H1 (cell line): Measurements from ENCODE around the gene GZF1. TPM values are rescaled to one million over a fixed set of nuclear protein-coding genes. Genes with fewer than 3 reads are reported as not detected.

Source experiments
- CTCF ChIA-PET: fragments of 300-600 bp; sonication (Branson Sonifier 250); formaldehyde crosslinking; loops from one replicate; lab custom pipeline; 2021; ENCODE audit not compliant: partially characterized antibody; lab: Charles Lee
- POLR2A ChIA-PET: fragments of 300-600 bp; sonication (Branson Sonifier 250); formaldehyde crosslinking; loops from one replicate; lab custom pipeline; 2021; ENCODE audit warnings: inconsistent platforms; ENCODE audit not compliant: partially characterized antibody; lab: Charles Lee
- DNase-seq, 2 experiments: peaks; one replicate each; pipeline versions ENCODE4 v3.0.0 to v3.0.0-alpha.2; 2010 to 2022; ENCODE audit warnings: low spot score in 2 of 2, low read depth in 1 of 2, mixed read lengths in 1 of 2
- FAIRE-seq: peaks from 2 replicates; lab custom pipeline; 2011; peaks lifted over from hg19 to GRCh38; lab: Jason Lieb, UNC
- H2AFZ ChIP-seq: 2 replicates; pipeline ENCODE4 v1.8.1; 2012; ENCODE audit warnings: low read length, inconsistent platforms
- H2AK5ac ChIP-seq: 2 replicates; pipeline ENCODE4 v1.6.1; 2013; ENCODE audit warnings: low read depth, low read length
- H2BK120ac ChIP-seq: replicated peaks from 2 replicates; pipeline ENCODE3; 2013; ENCODE audit warnings: low read depth, low read length, inconsistent platforms
- H2BK12ac ChIP-seq: 2 replicates; pipeline ENCODE4 v1.6.1; 2013; ENCODE audit warnings: low read depth, low read length
- H2BK15ac ChIP-seq: 2 replicates; pipeline ENCODE4 v1.6.1; 2013; ENCODE audit warnings: low read length
- H2BK20ac ChIP-seq: 2 replicates; pipeline ENCODE4 v1.6.1; 2013; ENCODE audit warnings: low read length
- H2BK5ac ChIP-seq: 2 replicates; pipeline ENCODE4 v1.6.1; 2013; ENCODE audit warnings: low read depth, low read length
- H3K14ac ChIP-seq: 2 replicates; pipeline ENCODE4 v1.6.1; 2013; ENCODE audit warnings: inconsistent platforms; ENCODE audit not compliant: insufficient read length
- H3K18ac ChIP-seq: 2 replicates; pipeline ENCODE4 v1.6.1; 2013; ENCODE audit warnings: low read length; ENCODE audit errors: extremely low read depth
- H3K23ac ChIP-seq: 2 replicates; pipeline ENCODE4 v1.6.1; 2013; ENCODE audit warnings: inconsistent platforms; ENCODE audit not compliant: insufficient read length
- H3K23me2 ChIP-seq: 2 replicates; pipeline ENCODE4 v1.6.1; 2013; ENCODE audit warnings: low read depth, low read length
- H3K27ac ChIP-seq: 2 replicates; pipeline ENCODE4 v1.6.1; 2011; ENCODE audit warnings: low read depth, low read length, inconsistent platforms
- H3K27me3 ChIP-seq, 4 experiments: replicated peaks in 1 of 4; 1 replicate in 1 of 4; 2 replicates in 3 of 4; pipeline versions ENCODE4 v1.6.1 to v1.8.1; 2011 to 2013; ENCODE audit warnings: low read length in 3 of 4, mild to moderate bottlenecking in 3 of 4, inconsistent platforms in 2 of 4, mixed read lengths in 2 of 4, moderate library complexity in 1 of 4; ENCODE audit not compliant: control insufficient read depth in 3 of 4, insufficient read depth in 3 of 4; ENCODE audit errors: extremely low read depth in 1 of 4
- H3K36me3 ChIP-seq, 4 experiments: 2 replicates each; pipeline versions ENCODE4 v1.6.1 to v1.8.1; 2011 to 2013; ENCODE audit warnings: mild to moderate bottlenecking in 4 of 4, low read length in 3 of 4, moderate library complexity in 2 of 4, control low read depth in 1 of 4, inconsistent platforms in 1 of 4; ENCODE audit not compliant: insufficient read depth in 4 of 4, control insufficient read depth in 2 of 4
- H3K4ac ChIP-seq: replicated peaks from 2 replicates; pipeline ENCODE3; 2013; ENCODE audit warnings: low read length, low read depth, mixed read lengths, inconsistent platforms; ENCODE audit not compliant: insufficient read length
- H3K4me1 ChIP-seq, 4 experiments: replicated peaks in 1 of 4; 1 replicate in 1 of 4; 2 replicates in 3 of 4; pipeline versions ENCODE4 v1.6.1 to v1.8.1; 2011 to 2013; ENCODE audit warnings: low read length in 3 of 4, inconsistent platforms in 2 of 4, mixed read lengths in 1 of 4; ENCODE audit not compliant: insufficient read depth in 4 of 4, control insufficient read depth in 3 of 4
- H3K4me2 ChIP-seq, 2 experiments: 2 replicates each; pipeline versions ENCODE4 v1.6.1 to v1.8.1; 2011 to 2013; ENCODE audit warnings: low read depth in 2 of 2, low read length in 2 of 2, control low read depth in 1 of 2, inconsistent platforms in 1 of 2, mild to moderate bottlenecking in 1 of 2; ENCODE audit not compliant: insufficient read depth in 1 of 2
- H3K4me3 ChIP-seq, 4 experiments: fragments of 200-600, 300-600 bp in 1 of 4; sonication (generic), shearing (Covaris generic), sonication (Bioruptor Twin) in 1 of 4; 2 replicates each; pipeline versions ENCODE4 v1.5.1 to v1.8.1; 2011 to 2016; ENCODE audit warnings: low read length in 4 of 4, low read depth in 3 of 4, control low read depth in 2 of 4, inconsistent platforms in 2 of 4, mild to moderate bottlenecking in 2 of 4, mixed read lengths in 1 of 4, moderate library complexity in 1 of 4; ENCODE audit not compliant: insufficient read depth in 2 of 4; ENCODE audit errors: extremely low read depth in 1 of 4
- H3K56ac ChIP-seq: replicated peaks from 2 replicates; pipeline ENCODE3; 2013; ENCODE audit warnings: low read depth, mild to moderate bottlenecking, mixed read lengths, low read length, inconsistent platforms; ENCODE audit not compliant: insufficient read length
- H3K79me1 ChIP-seq: 2 replicates; pipeline ENCODE4 v1.6.1; 2013; ENCODE audit warnings: low read depth, low read length, control low read depth
- H3K79me2 ChIP-seq, 2 experiments: 2 replicates each; pipeline versions ENCODE4 v1.6.1 to v1.8.1; 2012 to 2013; ENCODE audit warnings: low read length in 2 of 2, mild to moderate bottlenecking in 2 of 2, inconsistent platforms in 1 of 2; ENCODE audit not compliant: insufficient read depth in 2 of 2, control insufficient read depth in 1 of 2
- H3K9ac ChIP-seq, 4 experiments: replicated peaks in 1 of 4; 1 replicate in 1 of 4; 2 replicates in 3 of 4; pipeline versions ENCODE4 v1.6.1 to v1.8.1; 2011 to 2013; ENCODE audit warnings: low read depth in 3 of 4, low read length in 3 of 4, control low read depth in 2 of 4, mild to moderate bottlenecking in 2 of 4, moderate library complexity in 2 of 4, inconsistent platforms in 1 of 4; ENCODE audit errors: extremely low read depth in 1 of 4
- H3K9me3 ChIP-seq, 2 experiments: 2 replicates each; pipeline versions ENCODE4 v1.6.1 to v1.8.1; 2012 to 2013; ENCODE audit warnings: mild to moderate bottlenecking in 2 of 2, moderate library complexity in 2 of 2, control low read depth in 1 of 2, inconsistent platforms in 1 of 2, low read depth in 1 of 2, low read length in 1 of 2, mixed read lengths in 1 of 2; ENCODE audit not compliant: insufficient read depth in 2 of 2
- H4K20me1 ChIP-seq, 2 experiments: replicated peaks in 1 of 2; 2 replicates each; pipeline versions ENCODE3 to v1.8.1; 2011 to 2013; ENCODE audit warnings: inconsistent platforms in 2 of 2, low read length in 2 of 2, mild to moderate bottlenecking in 1 of 2; ENCODE audit not compliant: insufficient read depth in 2 of 2, control insufficient read depth in 1 of 2
- H4K5ac ChIP-seq: 2 replicates; pipeline ENCODE4 v1.6.1; 2013; ENCODE audit warnings: low read length, low read depth, mixed read lengths, inconsistent platforms; ENCODE audit not compliant: insufficient read length
- H4K8ac ChIP-seq: 2 replicates; pipeline ENCODE4 v1.8.0; 2013; ENCODE audit warnings: mild to moderate bottlenecking, moderate library complexity, low read length, inconsistent platforms; ENCODE audit not compliant: insufficient read depth; ENCODE audit errors: extremely low read depth
- H4K91ac ChIP-seq: replicated peaks from 2 replicates; pipeline ENCODE3; 2013; ENCODE audit warnings: low read length, mixed read lengths, inconsistent platforms; ENCODE audit not compliant: insufficient read length
- CBX5 ChIP-seq: fragments of 300-800, 300-1000 bp; sonication (generic); IDR thresholded peaks from 2 replicates; pipeline ENCODE4 v1.7.1; 2016; ENCODE audit warnings: antibody characterized with exemption, low read length, low read depth
- CREB1 ChIP-seq: IDR thresholded peaks from 2 replicates; pipeline ENCODE4 v1.6.1; 2012; ENCODE audit warnings: inconsistent platforms
- E2F6 ChIP-seq: IDR thresholded peaks from 2 replicates; pipeline ENCODE4 v1.6.1; 2012; ENCODE audit warnings: inconsistent platforms
- GTF2F1 ChIP-seq: IDR thresholded peaks from 2 replicates; pipeline ENCODE4 v1.6.1; 2012; ENCODE audit warnings: low read depth, low read length, improper control_type of control experiment, borderline replicate concordance
- POLR2AphosphoS5 ChIP-seq: IDR thresholded peaks from 2 replicates; pipeline ENCODE4 v1.6.1; 2011; ENCODE audit warnings: low read depth, low read length
- POU5F1 ChIP-seq: IDR thresholded peaks from 2 replicates; pipeline ENCODE4 v1.6.1; 2011; ENCODE audit warnings: low read depth, mild to moderate bottlenecking, low read length, moderate library complexity
- RBBP5 ChIP-seq: IDR thresholded peaks from 2 replicates; pipeline ENCODE4 v1.7.1; 2012; ENCODE audit warnings: low read depth, mild to moderate bottlenecking, inconsistent platforms, low read length, moderate library complexity, borderline replicate concordance
- RNF2 ChIP-seq: fragments of 200-900, 300-1000 bp; sonication (generic); IDR thresholded peaks from 2 replicates; pipeline ENCODE4 v1.7.1; 2016; ENCODE audit warnings: borderline replicate concordance, low read depth, mild to moderate bottlenecking, antibody characterized with exemption, low read length; ENCODE audit not compliant: poor library complexity, severe bottlenecking; ENCODE audit errors: missing control alignments
- SP1 ChIP-seq: IDR thresholded peaks from 2 replicates; pipeline ENCODE4 v1.6.1; 2011; ENCODE audit warnings: low read depth, low read length
- TAF1 ChIP-seq: IDR thresholded peaks from 2 replicates; pipeline ENCODE4 v1.6.1; 2011; ENCODE audit warnings: mild to moderate bottlenecking, low read depth, low read length
- WGBS, 2 experiments: shearing (Covaris generic) in 1 of 2; methylation state at CpG; one replicate each; pipeline versions ENCODE4 v1.1.6 to v1.1.7; 2013 to 2015; ENCODE audit warnings: low lambda C conversion rate in 2 of 2, mixed read lengths in 2 of 2, inconsistent platforms in 1 of 2, low coverage in 1 of 2, missing lambda C conversion rate in 1 of 2; ENCODE audit not compliant: insufficient replicate concordance in 2 of 2, insufficient coverage in 1 of 2, insufficient read length in 1 of 2; ENCODE audit errors: extremely low coverage in 1 of 2, missing lambda C conversion rate in 1 of 2; 5-methylcytosine and 5-hydroxymethylcytosine counted together
- polyA plus RNA-seq, 7 experiments: library from polyadenylated mRNA; depleted of rRNA in 3 of 7; stranded (reverse) in 5 of 7; unstranded in 2 of 7; fragments of >200 nt in 5 of 7; fragments of 200-250 nt in 2 of 7; gene quantifications; 1 replicate in 5 of 7; 2 replicates in 1 of 7; 4 replicates in 1 of 7; pipeline versions ENCODE4 v1.2.1 to v1.2.3, GENCODE V29; 2011 to 2013; ENCODE audit warnings: missing spikeins in 2 of 7, mixed read lengths in 2 of 7
- total RNA-seq: library from RNA; stranded (reverse); fragmentation: NEBNext Ultra II Directional; extraction: Animal tissue kit (Norgen Biotek cat#: 25700); gene quantifications from 2 replicates; pipeline ENCODE4 v1.2.1, GENCODE V29; 2021
- TF ChIP-seq, protein P1 (sequence below): IDR thresholded peaks from 2 replicates; pipeline ENCODE4 v1.6.1; 2012; ENCODE audit warnings: inconsistent platforms

Gene GZF1
- total and polyA plus RNA-seq, 2 of the 8 experiments (the other 6 are each of a cell fraction or from before 2014, with no cell fraction given), result 8.2 to 11.9 TPM

DNA sequence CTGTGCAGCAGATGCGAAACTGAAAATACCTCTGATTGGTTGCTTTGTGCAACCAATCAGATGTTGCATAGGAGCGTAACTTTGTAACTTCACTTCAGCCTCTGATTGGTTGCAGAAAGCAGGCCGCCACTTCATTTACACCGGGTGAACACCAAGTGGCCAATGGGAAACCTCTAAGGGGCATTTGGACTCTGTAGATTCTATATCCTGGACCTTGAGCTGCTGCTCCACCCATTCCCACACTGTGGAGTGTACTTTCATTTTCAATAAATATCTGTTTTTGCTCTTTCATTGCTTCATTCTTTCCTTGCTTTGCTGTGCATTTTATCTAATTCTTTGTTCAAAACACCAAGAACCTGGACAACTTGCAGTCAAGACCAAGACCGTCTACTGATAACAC is 25.5 kb upstream of the GZF1 start:
- Histone ChIP-seq H3K4ac (no peak overlapping the region), H3K9ac (no peak overlapping the region), H3K27me3 (no peaks in the 10 kb centered on the region), H4K8ac (no peak overlapping the region), H2AK5ac (no peak overlapping the region), H3K23ac (no peak overlapping the region), H2BK5ac (no peak overlapping the region), H3K79me1 (no peaks in the 10 kb centered on the region), H3K23me2 (no peaks in the 10 kb centered on the region), H4K91ac (no peak overlapping the region), H3K27ac (no peak overlapping the region), H4K5ac (no peak overlapping the region), H3K36me3 (no peaks in the 10 kb centered on the region), H3K18ac (no peak overlapping the region), H3K79me2 (no peaks in the 10 kb centered on the region), H3K4me3 (no peak overlapping the region), H3K56ac (no peak overlapping the region), H2AFZ (no peak overlapping the region), H3K9me3 (no peaks in the 10 kb centered on the region), H3K4me1 (peaks cover 0 to 5% (median 0%) of the 10 kb centered on the region in 4 experiments; a peak in 3 of 7 replicates), H3K14ac (no peak overlapping the region), H3K4me2 (no peak overlapping the region), H2BK12ac (no peak overlapping the region), H2BK20ac (no peak overlapping the region), H4K20me1 (no peaks in the 10 kb centered on the region), H2BK15ac (no peak overlapping the region), H2BK120ac (no peak overlapping the region)
- POLR2A ChIA-PET, result no interaction called here
- CTCF ChIA-PET, result interaction anchor here (0.9 to 6.6 kb wide), 5 partner anchors 16 to 645 kb away, joined by 3 to 63 read pairs (median 4); no protein-coding TSS in a partner anchor
- 91% methylated on average over 5 of the region's 5 CpGs; no CpG with 5 or more reads in 1 of the 2 experiments for whole genome bisulfite sequencing, 2 experiments
- TF ChIP-seq, protein P1, sequence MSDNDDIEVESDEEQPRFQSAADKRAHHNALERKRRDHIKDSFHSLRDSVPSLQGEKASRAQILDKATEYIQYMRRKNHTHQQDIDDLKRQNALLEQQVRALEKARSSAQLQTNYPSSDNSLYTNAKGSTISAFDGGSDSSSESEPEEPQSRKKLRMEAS, result no peak
- no peak for TF ChIP-seq CREB1
- TF ChIP-seq GTF2F1, result no peak
- no peak for TF ChIP-seq TAF1
- no peak for TF ChIP-seq POU5F1
- TF ChIP-seq RBBP5, result no peak
- TF ChIP-seq POLR2AphosphoS5, result no peak
- no peak for TF ChIP-seq E2F6
- no peak for TF ChIP-seq RNF2
- no peak for TF ChIP-seq SP1
- TF ChIP-seq CBX5, result no peak
- DNase-seq, result no peak
- no peak for FAIRE-seq
